H9 (cell line): ENCODE results near the gene FOXG1. TPM values are rescaled to one million over a fixed set of nuclear protein-coding genes. Genes with fewer than 3 reads are reported as not detected.

Experiments used
- DNase-seq: peaks from one replicate; pipeline ENCODE4 v3.0.0-alpha.2; 2017
- H2AFZ ChIP-seq: one replicate; pipeline ENCODE4 v1.6.1; 2013; ENCODE audit warnings: mild to moderate bottlenecking, low read length, control low read depth, moderate library complexity
- H2AK5ac ChIP-seq: 2 replicates; pipeline ENCODE4 v1.6.1; 2013; ENCODE audit warnings: low read length, control low read depth, mixed read lengths; ENCODE audit not compliant: insufficient read length
- H2BK120ac ChIP-seq: one replicate; pipeline ENCODE4 v1.6.1; 2013; ENCODE audit warnings: low read depth, mild to moderate bottlenecking, low read length, control low read depth, inconsistent platforms; ENCODE audit not compliant: poor library complexity, severe bottlenecking
- H2BK12ac ChIP-seq: 2 replicates; pipeline ENCODE4 v1.6.1; 2013; ENCODE audit warnings: low read length, control low read depth, mixed read lengths, low read depth; ENCODE audit not compliant: insufficient read length
- H2BK15ac ChIP-seq: 2 replicates; pipeline ENCODE4 v1.6.1; 2013; ENCODE audit warnings: low read depth, low read length, control low read depth
- H2BK20ac ChIP-seq: one replicate; pipeline ENCODE4 v1.6.1; 2013; ENCODE audit warnings: low read depth, mild to moderate bottlenecking, low read length, control low read depth, inconsistent platforms; ENCODE audit not compliant: poor library complexity, severe bottlenecking
- H2BK5ac ChIP-seq: 2 replicates; pipeline ENCODE4 v1.6.1; 2013; ENCODE audit warnings: low read length, control low read depth, mixed read lengths; ENCODE audit not compliant: insufficient read length
- H3K14ac ChIP-seq: 2 replicates; pipeline ENCODE4 v1.6.1; 2013; ENCODE audit warnings: low read length, control low read depth; ENCODE audit not compliant: insufficient read depth
- H3K18ac ChIP-seq: 2 replicates; pipeline ENCODE4 v1.6.1; 2013; ENCODE audit warnings: low read depth, mild to moderate bottlenecking, mixed read lengths, low read length, control low read depth; ENCODE audit not compliant: insufficient read length
- H3K23ac ChIP-seq: 2 replicates; pipeline ENCODE4 v1.6.1; 2013; ENCODE audit warnings: low read length, control low read depth, mixed read lengths, low read depth; ENCODE audit not compliant: insufficient read length
- H3K23me2 ChIP-seq: 2 replicates; pipeline ENCODE4 v1.6.1; 2013; ENCODE audit warnings: low read depth, mild to moderate bottlenecking, mixed read lengths, low read length, control low read depth; ENCODE audit not compliant: insufficient read length, poor library complexity, severe bottlenecking
- H3K27ac ChIP-seq: 2 replicates; pipeline ENCODE4 v1.5.1; 2013; ENCODE audit warnings: low read length, control low read depth, mixed read lengths, low read depth; ENCODE audit not compliant: insufficient read length
- H3K27me3 ChIP-seq: 2 replicates; pipeline ENCODE4 v1.6.1; 2013; ENCODE audit warnings: low read length, control low read depth, inconsistent platforms; ENCODE audit not compliant: insufficient read depth
- H3K4ac ChIP-seq: 2 replicates; pipeline ENCODE4 v1.6.1; 2013; ENCODE audit warnings: low read depth, mild to moderate bottlenecking, control low read depth, inconsistent platforms, low read length, moderate library complexity
- H3K4me1 ChIP-seq: 2 replicates; pipeline ENCODE4 v1.6.1; 2013; ENCODE audit warnings: low read length, control low read depth, inconsistent platforms; ENCODE audit not compliant: insufficient read depth
- H3K4me2 ChIP-seq: 2 replicates; pipeline ENCODE4 v1.6.1; 2013; ENCODE audit warnings: low read length, control low read depth, mixed read lengths; ENCODE audit not compliant: insufficient read length, insufficient read depth
- H3K56ac ChIP-seq: 2 replicates; pipeline ENCODE4 v1.6.1; 2013; ENCODE audit warnings: low read depth, mild to moderate bottlenecking, mixed read lengths, low read length, control low read depth; ENCODE audit not compliant: insufficient read length
- H3K79me1 ChIP-seq: 2 replicates; pipeline ENCODE4 v1.6.1; 2013; ENCODE audit warnings: low read depth, mild to moderate bottlenecking, moderate library complexity, low read length, control low read depth, inconsistent platforms; ENCODE audit not compliant: insufficient read depth, poor library complexity, severe bottlenecking
- H3K79me2 ChIP-seq: 2 replicates; pipeline ENCODE4 v1.6.1; 2013; ENCODE audit warnings: low read length, control low read depth, inconsistent platforms; ENCODE audit not compliant: insufficient read depth
- H3K9ac ChIP-seq: 2 replicates; pipeline ENCODE4 v1.6.1; 2013; ENCODE audit warnings: low read length, control low read depth, mixed read lengths; ENCODE audit not compliant: insufficient read length; ENCODE audit errors: extremely low read depth
- H3K9me3 ChIP-seq: one replicate; pipeline ENCODE4 v1.6.1; 2013; ENCODE audit warnings: low read depth, low read length, inconsistent platforms; ENCODE audit not compliant: control insufficient read depth
- H3T11ph ChIP-seq: one replicate; pipeline ENCODE4 v1.6.1; 2013; ENCODE audit warnings: mild to moderate bottlenecking, low read length, control low read depth, inconsistent platforms
- H4K20me1 ChIP-seq: one replicate; pipeline ENCODE4 v1.6.1; 2013; ENCODE audit not compliant: control insufficient read depth, insufficient read length, insufficient read depth
- H4K5ac ChIP-seq: 2 replicates; pipeline ENCODE4 v1.6.1; 2013; ENCODE audit warnings: low read depth, mild to moderate bottlenecking, mixed read lengths, low read length, control low read depth; ENCODE audit not compliant: insufficient read length
- H4K8ac ChIP-seq: replicated peaks from 2 replicates; pipeline ENCODE4 v1.6.1; 2013; ENCODE audit warnings: low read length, control low read depth, mixed read lengths, low read depth; ENCODE audit not compliant: insufficient read length
- H4K91ac ChIP-seq: 2 replicates; pipeline ENCODE4 v1.6.1; 2013; ENCODE audit warnings: low read depth, mild to moderate bottlenecking, moderate library complexity, mixed read lengths, low read length, control low read depth; ENCODE audit not compliant: insufficient read length
- H3K27ac Mint-ChIP-seq, 3 experiments: 2 replicates in 2 of 3; 3 replicates in 1 of 3; pipeline ENCODE4 v1.8.0; 2020 to 2021; ENCODE audit warnings: mixed read lengths in 3 of 3, mild to moderate bottlenecking in 1 of 3, moderate library complexity in 1 of 3
- H3K27me3 Mint-ChIP-seq: 2 replicates; pipeline ENCODE4 v1.8.0; 2021; ENCODE audit warnings: low read depth, mild to moderate bottlenecking, moderate library complexity, mixed read lengths
- H3K36me3 Mint-ChIP-seq, 3 experiments: 2 replicates in 2 of 3; 3 replicates in 1 of 3; pipeline ENCODE4 v1.8.0; 2020 to 2021; ENCODE audit warnings: low read depth in 3 of 3, mixed read lengths in 3 of 3; ENCODE audit not compliant: insufficient read depth in 1 of 3
- H3K4me1 Mint-ChIP-seq, 2 experiments: 2 replicates each; pipeline ENCODE4 v1.8.0; 2020; ENCODE audit warnings: mixed read lengths in 2 of 2
- H3K4me3 Mint-ChIP-seq, 2 experiments: 2 replicates in 1 of 2; 3 replicates in 1 of 2; pipeline ENCODE4 v1.8.0; 2020 to 2021; ENCODE audit warnings: mild to moderate bottlenecking in 2 of 2, mixed read lengths in 2 of 2, moderate library complexity in 1 of 2
- H3K9me3 Mint-ChIP-seq, 2 experiments: 2 replicates in 1 of 2; 3 replicates in 1 of 2; pipeline ENCODE4 v1.8.0; 2020; ENCODE audit warnings: mild to moderate bottlenecking in 2 of 2, mixed read lengths in 2 of 2, moderate library complexity in 1 of 2
- CTCF ChIP-seq: fragments of 200-600 bp; sonication (generic); conservative IDR thresholded peaks from 3 replicates; pipeline ENCODE4 v1.8.0; 2021; ENCODE audit warnings: antibody characterized with exemption, mild to moderate bottlenecking
- WGBS: extraction: QIAGEN DNeasy Blood & Tissue Kit; methylation state at CpG from one replicate; pipeline ENCODE4 v1.1.7; 2013; ENCODE audit warnings: missing lambda C conversion rate, low lambda C conversion rate, mixed read lengths; ENCODE audit not compliant: insufficient read length; ENCODE audit errors: extremely low coverage; 5-methylcytosine and 5-hydroxymethylcytosine counted together
- total RNA-seq: library from RNA; stranded (reverse); gene quantifications from 2 replicates; pipeline ENCODE4 v1.2.1, GENCODE V29; 2021

FOXG1 gene
- total RNA-seq, 1 experiment from 2014 or later: 0.11 TPM

- Histone ChIP-seq H2BK12ac (no peak overlapping the region), H4K8ac (no peak overlapping the region), H2AFZ (no peak overlapping the region), H3K4me1 (peaks cover 5% of the 10 kb centered on the region; the same call in 1 of the 2 replicates), H3K27me3 (peaks cover 21% of the 10 kb centered on the region), H4K5ac (no peak overlapping the region), H2BK20ac (no peak overlapping the region), H3K18ac (no peak overlapping the region), H3K4me2 (no peak overlapping the region), H3K27ac (no peak overlapping the region), H3T11ph (no peak overlapping the region), H3K9ac (no peak overlapping the region), H3K9me3 (no peaks in the 10 kb centered on the region), H2BK120ac (no peak overlapping the region), H3K4ac (no peak overlapping the region), H4K20me1 (no peaks in the 10 kb centered on the region), H3K23me2 (peaks cover 4% of the 10 kb centered on the region), H4K91ac (no peak overlapping the region), H2BK5ac (no peak overlapping the region), H3K56ac (no peak overlapping the region), H2AK5ac (no peak overlapping the region), H3K14ac (no peak overlapping the region), H3K23ac (no peak overlapping the region), H2BK15ac (no peak overlapping the region), H3K79me2 (no peaks in the 10 kb centered on the region), H3K79me1 (no peaks in the 10 kb centered on the region)
- no peaks in the 10 kb centered on the region for H3K36me3 Mint-ChIP-seq
- TF ChIP-seq CTCF: peak; percentile 75
- DNase-seq: peak; percentile 72
- peaks cover 32% of the 10 kb centered on the region for H3K27me3 Mint-ChIP-seq
- WGBS: no CpG with 5 or more reads among the region's 5 CpGs
- no peak overlapping the region for H3K4me3 Mint-ChIP-seq
- no peak overlapping the region for H3K27ac Mint-ChIP-seq
- H3K4me1 Mint-ChIP-seq: peaks cover 0 to 17% of the 10 kb centered on the region in 2 experiments; a peak in 2 of 4 replicates
- H3K9me3 Mint-ChIP-seq: peaks cover 0 to 5% of the 10 kb centered on the region in 2 experiments; a peak in 2 of 5 replicates
Measured at GRCh38 chr14:28751467-28752058, 15.0 kb upstream of the FOXG1 start.
